ENCODE data around the gene GPC3.

DNA sequence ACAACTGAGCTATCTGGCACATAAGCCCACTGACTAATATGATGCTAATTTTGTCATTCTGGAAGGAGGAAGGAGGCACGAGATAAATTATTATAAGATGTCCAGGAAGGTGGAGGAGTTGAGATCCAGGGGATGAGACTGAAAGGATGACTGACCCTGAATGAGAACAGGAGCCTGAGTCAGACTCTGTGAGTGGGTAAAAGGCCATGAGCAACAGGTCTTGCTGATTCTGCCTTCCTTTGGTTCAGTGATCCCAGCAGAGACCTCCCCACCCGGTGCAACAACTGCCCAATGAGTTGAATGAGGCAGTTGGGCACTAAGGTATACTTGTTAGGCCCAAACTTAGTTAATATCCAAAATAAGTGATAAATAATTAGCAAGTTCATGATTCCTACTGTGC lies 332.0 kb downstream of the GPC3 start:
- TF ChIP-seq POLR2A (IDR thresholded peaks at IDR 0.05): no peak
- TF ChIP-seq, protein P1, sequence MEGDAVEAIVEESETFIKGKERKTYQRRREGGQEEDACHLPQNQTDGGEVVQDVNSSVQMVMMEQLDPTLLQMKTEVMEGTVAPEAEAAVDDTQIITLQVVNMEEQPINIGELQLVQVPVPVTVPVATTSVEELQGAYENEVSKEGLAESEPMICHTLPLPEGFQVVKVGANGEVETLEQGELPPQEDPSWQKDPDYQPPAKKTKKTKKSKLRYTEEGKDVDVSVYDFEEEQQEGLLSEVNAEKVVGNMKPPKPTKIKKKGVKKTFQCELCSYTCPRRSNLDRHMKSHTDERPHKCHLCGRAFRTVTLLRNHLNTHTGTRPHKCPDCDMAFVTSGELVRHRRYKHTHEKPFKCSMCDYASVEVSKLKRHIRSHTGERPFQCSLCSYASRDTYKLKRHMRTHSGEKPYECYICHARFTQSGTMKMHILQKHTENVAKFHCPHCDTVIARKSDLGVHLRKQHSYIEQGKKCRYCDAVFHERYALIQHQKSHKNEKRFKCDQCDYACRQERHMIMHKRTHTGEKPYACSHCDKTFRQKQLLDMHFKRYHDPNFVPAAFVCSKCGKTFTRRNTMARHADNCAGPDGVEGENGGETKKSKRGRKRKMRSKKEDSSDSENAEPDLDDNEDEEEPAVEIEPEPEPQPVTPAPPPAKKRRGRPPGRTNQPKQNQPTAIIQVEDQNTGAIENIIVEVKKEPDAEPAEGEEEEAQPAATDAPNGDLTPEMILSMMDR (IDR thresholded peaks at IDR 0.05): no peak

All from thyroid gland (tissue), 4 donors.